ENCODE results near the gene UBTD2.
"Not testable (repeated sequence)": the region's sequence is repeated elsewhere in the genome, so short reads cannot be mapped to it uniquely, and the experiment has no call there.

The UBTD2 gene

GRCh38 chr5:172283020-172283861 is at the start of gene UBTD2:
TSS of gene UBTD2 (minus strand) at chr5:172283764. CDS start at chr5:172283665, 99 bp downstream.
- DNase-seq, result peak in 1 of 2 experiments; percentile 33

- DNase-seq, result not testable (repeated sequence)
Observed at GRCh38 chr5:172326901-172327300, 43.3 kb upstream of the UBTD2 start.

- DNase-seq, result no peak
Observed at GRCh38 chr5:172325452-172325851, 41.9 kb upstream of the UBTD2 start.

GRCh38 chr5:172322028-172322965 is 38.7 kb upstream of the UBTD2 start:
- DNase-seq, result no peak

GRCh38 chr5:172321593-172321992 is 38.0 kb upstream of the UBTD2 start:
- DNase-seq, result no peak

GRCh38 chr5:172319708-172320441 is 36.3 kb upstream of the UBTD2 start:
- no peak for DNase-seq

- DNase-seq, result no peak
Observed at GRCh38 chr5:172315587-172316493, 32.3 kb upstream of the UBTD2 start.

GRCh38 chr5:172313915-172314314 is 30.4 kb upstream of the UBTD2 start:
- DNase-seq, result no peak

GRCh38 chr5:172312286-172312685 is 28.7 kb upstream of the UBTD2 start:
- no peak for DNase-seq

- DNase-seq, result no peak
Observed at GRCh38 chr5:172311605-172312004, 28.0 kb upstream of the UBTD2 start.

- no peak for DNase-seq
Observed at GRCh38 chr5:172311026-172311425, 27.5 kb upstream of the UBTD2 start.

GRCh38 chr5:172305380-172305779 is 21.8 kb upstream of the UBTD2 start:
- DNase-seq, result no peak

- DNase-seq, result no peak
Observed at GRCh38 chr5:172303572-172304335, 20.2 kb upstream of the UBTD2 start.

- DNase-seq, result no peak
Observed at GRCh38 chr5:172303162-172303561, 19.6 kb upstream of the UBTD2 start.

- no peak for DNase-seq
Observed at GRCh38 chr5:172302047-172302710, 18.6 kb upstream of the UBTD2 start.

- no peak for DNase-seq
Observed at GRCh38 chr5:172299916-172300439, 16.4 kb upstream of the UBTD2 start.

- no peak for DNase-seq
Observed at GRCh38 chr5:172294831-172295230, 11.3 kb upstream of the UBTD2 start.

- DNase-seq, result no peak
Observed at GRCh38 chr5:172293745-172294342, 10.3 kb upstream of the UBTD2 start.

- peak; percentile 30 to 82 for DNase-seq
Observed at GRCh38 chr5:172293054-172293744, 9.6 kb upstream of the UBTD2 start.

Data from NCI-H446 (cell line).